AML-193 (cell line): ENCODE data around the gene WASL.
"Not testable (repeated sequence)": the region's sequence is repeated elsewhere in the genome, so short reads cannot be mapped to it uniquely, and the experiment has no call there.

Source experiments
- DNase-seq, 2 experiments: peaks; one replicate each; lab custom pipeline; 2025; lab: John Stamatoyannopoulos, UW

Gene WASL

DNA sequence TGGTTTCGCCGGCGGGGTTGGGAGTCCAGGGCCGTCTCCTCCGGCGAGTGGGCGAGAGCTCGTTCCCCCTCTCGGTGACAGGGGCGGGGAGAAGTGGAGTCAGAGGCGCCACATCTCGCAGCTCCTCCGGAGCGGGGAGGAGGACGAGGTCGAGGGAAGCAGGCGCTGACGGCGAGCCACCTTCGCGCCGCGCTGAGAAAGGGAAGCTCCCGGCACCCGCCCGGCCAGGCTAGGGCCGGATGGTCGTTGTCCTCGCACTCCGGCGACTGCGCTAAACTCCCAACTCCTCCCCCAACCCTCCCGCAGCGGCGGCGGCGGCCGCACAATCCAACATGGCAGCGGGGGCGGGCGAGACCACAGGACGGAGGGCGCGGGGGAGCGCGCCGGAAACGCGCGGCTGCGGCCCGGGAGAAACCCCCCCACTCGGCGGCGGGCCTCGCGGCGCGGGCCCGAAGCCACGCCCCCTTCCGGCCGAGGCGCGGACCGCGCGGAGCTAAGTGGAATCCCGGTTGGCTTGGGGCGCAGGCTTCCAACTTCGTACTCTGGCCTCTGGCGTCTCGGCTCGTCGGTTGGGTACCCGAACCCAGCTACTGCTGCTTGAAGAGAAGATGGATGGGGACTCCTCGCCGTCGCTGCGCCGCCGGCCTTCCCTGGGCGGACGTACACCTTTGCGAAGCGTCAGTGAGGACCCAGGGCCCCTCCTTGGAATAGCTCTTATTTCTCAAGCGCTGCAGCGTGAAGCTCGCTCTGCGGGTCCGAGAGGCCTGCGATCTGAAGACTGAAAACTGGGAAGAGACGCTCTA lies at the start of gene WASL:
WASL (minus strand) TSS at position 270 of the 803 bp plus-strand sequence; CDS start at position 1, 269 bp downstream.
- DNase-seq, result peak; percentile 80 to 82

DNA sequence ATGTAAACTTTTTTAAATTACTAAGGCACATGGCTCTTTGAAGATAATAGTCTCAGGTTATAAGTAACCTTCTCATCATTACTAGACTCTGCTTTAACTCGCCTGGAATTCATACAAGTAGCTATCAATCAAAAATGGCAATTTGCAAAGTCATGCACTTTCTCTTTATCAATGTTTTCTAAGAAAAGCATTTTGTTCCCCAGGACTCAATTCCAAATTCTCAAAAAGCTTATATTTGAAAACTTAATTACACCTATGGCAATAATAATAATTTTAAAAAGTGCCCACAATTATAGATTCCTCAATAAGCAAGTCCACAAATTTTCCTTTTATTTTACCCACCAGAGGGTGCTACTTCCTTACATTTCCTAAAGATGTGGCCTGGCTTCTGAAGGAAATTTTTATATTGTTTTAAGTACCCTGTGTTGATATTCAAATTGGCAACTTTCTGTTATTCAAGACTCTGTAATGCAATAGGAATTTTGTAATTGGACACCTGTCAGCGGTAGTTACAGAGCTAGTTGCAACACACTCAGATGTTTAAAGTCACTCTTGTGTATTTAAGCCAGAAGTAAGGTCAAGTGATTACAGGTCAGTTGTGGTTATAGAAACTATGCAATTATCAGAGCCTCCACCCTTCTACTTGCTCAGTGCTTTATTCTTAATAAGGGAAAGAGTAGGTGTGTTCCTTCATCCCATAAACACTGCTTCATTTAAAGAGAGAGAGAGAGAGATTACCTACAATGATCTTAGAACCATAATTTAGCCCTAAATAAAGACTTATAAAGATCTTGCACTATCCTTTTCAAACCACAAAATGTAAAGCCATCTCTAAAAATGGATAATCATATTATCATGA lies 49.1 kb upstream of the WASL start:
- DNase-seq, result peak; percentile 36 to 41

DNA sequence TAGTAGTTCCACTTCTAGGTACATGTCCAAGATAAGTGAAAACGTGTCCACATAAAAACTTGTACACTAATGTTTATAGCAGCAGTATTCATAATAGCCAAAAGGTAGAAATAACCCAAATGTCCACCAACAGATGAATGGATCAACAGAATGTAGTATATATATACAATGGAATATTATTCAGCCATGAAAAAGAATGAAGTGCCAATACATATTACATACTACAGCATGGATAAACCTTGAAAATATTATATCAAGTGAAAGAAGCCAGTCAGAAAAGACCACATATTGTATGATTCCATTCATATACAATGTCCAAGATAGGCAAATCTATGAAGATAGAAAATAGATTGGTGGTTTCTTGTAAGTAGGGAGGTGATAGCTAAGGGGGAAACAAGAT lies 47.8 kb upstream of the WASL start:
- no peak for DNase-seq

- DNase-seq, result no peak
Measured at GRCh38 chr7:123795917-123796316, 47.1 kb upstream of the WASL start.

GRCh38 chr7:123795116-123795515 lies 46.3 kb upstream of the WASL start:
- DNase-seq, result not testable (repeated sequence)

GRCh38 chr7:123792547-123792946 lies 43.7 kb upstream of the WASL start:
- DNase-seq, result no peak

DNA sequence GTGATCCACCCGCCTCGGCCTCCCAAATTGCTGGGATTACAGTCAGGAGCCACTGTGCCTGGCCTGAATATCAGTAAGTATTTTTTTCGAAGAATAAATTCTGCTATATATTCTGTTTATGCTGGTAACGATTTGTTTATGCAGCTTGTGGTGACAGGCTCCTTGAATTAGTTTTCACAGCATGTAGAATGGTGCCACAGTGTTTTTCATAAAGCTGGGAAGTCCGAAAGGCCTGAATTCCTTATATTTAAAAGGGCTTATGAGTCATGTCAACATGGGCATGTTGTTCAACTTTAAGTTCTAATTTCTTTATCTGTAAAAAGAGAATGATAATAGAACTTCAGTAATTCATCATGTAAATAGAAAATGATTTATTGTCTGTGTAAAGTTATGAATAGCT lies 42.2 kb upstream of the WASL start:
- DNase-seq, result no peak

GRCh38 chr7:123789817-123790216 lies 41.0 kb upstream of the WASL start:
- no peak for DNase-seq

GRCh38 chr7:123789206-123789784 lies 40.5 kb upstream of the WASL start:
- no peak for DNase-seq

- no peak for DNase-seq
Measured at GRCh38 chr7:123788584-123788983, 39.8 kb upstream of the WASL start.

DNA sequence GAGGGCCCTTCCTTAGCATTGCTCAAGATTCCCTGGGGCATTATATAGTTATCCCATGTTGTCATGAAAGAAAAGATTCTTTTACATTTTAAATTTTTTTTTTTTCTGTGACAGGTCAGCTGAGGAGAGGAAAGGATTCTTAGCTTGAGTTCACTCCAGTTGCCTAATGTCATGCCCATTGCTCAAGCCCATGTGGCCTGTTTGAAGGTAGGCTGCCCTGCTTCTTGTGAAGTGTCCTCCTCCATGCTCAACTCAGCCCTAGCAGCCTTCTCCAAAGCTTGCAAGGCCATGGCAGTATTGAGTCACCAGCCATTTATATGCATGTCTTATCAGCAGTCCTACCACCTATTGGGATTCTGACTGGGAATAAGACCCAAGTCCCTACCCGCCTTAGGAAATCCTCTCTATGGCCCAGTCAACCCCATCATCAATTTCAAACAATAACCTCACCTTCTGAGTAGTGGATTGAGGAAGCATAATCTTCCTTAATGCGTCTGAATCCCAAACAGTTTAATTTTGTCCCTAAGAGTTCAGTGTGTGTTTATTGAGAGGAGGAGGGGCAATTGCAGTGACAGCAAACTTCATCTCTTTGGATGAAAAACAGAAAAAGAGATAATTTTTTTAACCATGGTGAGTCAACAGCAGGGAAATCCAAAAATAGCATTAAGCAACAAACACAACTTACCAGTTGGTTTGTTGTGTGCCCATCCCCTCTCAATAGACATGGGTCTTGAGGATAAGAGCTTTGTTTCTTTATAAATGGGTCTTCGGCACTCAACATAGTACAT lies 38.6 kb upstream of the WASL start:
- no peak for DNase-seq

DNA sequence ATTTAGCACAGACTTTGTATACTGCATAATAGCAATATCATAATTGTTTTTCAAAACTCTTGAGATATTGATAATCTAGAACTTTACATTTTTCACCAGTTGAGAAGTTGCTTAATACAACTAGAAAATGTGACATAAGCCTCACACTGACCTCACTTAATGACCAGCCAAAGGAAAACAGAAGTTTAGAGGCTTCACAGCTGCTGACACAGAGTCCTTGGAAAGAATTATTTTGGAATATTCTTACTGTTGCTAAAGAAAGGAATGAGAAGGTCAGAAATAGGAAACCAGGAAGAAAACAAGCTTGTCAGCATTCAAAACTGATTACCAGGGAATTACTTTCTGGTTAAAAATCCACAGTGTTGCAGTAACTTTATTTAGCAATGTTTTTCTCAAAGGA lies 35.5 kb upstream of the WASL start:
- DNase-seq, result no peak

GRCh38 chr7:123783820-123784219 lies 35.0 kb upstream of the WASL start:
- no peak for DNase-seq

- DNase-seq, result no peak
Measured at GRCh38 chr7:123782071-123782798, 33.4 kb upstream of the WASL start.

DNA sequence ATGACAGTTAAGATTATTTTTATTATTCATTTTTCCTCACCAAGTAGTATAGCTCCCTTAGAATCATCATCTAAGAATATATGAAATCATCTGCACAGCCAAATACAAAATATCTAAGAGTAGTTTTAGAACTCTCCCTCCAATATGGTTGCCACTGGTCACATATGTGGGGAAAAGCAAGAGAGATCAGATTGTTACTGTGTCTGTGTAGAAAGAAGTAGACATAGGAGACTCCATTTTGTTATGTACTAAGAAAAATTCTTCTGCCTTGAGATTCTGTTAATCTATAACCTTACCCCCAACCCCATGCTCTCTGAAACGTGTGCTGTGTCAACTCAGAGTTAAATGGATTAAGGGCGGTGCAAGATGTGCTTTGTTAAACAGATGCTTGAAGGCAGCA lies 31.7 kb upstream of the WASL start:
- DNase-seq, result not testable (repeated sequence)

- DNase-seq, result no peak
Measured at GRCh38 chr7:123774496-123774895, 25.7 kb upstream of the WASL start.

GRCh38 chr7:123773481-123773880 lies 24.7 kb upstream of the WASL start:
- no peak for DNase-seq

DNA sequence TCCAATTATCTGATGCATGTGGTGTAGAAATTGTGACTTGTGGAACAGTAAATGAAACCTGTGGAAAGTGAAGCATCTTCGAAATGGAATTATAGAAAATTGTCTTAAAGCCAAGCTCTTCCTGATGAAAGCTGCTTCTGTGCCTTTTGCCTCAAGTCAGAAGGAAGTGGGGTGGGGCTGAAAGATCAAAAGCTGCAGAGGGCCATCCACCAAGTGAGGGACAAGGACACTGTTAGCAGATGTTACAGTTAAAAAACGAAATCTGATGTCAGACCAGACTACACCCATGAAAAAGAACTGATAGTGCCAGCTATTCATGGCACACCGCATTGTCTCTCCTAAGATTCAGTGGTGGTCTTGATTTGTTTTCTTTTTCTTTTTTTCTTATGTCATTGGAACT lies 23.8 kb upstream of the WASL start:
- no peak for DNase-seq

- no peak for DNase-seq
Measured at GRCh38 chr7:123771846-123772245, 23.0 kb upstream of the WASL start.

GRCh38 chr7:123771256-123771655 lies 22.5 kb upstream of the WASL start:
- DNase-seq, result no peak

DNA sequence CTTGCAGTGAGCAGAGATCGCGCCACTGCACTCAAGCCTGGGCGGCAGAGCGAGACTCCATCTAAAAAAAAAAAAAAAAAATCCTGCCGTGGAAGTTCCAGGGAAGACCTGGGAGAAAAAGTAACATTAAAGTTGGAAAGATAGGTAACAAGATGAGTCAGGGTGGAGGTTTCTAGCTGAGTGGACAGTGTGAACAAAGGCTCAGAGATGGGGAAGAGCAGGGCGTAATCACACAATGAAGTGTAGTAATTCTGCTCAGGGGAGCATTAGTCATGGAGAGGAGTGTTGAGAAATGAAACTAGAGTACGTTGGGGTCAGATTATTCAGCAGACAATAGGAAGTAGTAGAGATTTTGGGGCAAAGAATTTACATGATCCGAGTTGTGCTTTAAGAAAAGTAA lies 21.6 kb upstream of the WASL start:
- DNase-seq, result peak; percentile 62 to 64
